Panc1 (cell line): ENCODE data around the gene PTGDR2. TPM values are rescaled to one million over a fixed set of nuclear protein-coding genes. Genes with fewer than 3 reads are reported as not detected.

Experiments
- ATAC-seq: fragments of 200-7000 bp; cut with Tn5 transposase; 2 replicates; pipeline ENCODE4 v1.9.1; 2020; ENCODE audit warnings: mild to moderate bottlenecking, moderate library complexity
- BruUV-seq: library from RNA; stranded (reverse); fragments of 400-500 nt; replicated peaks from 2 replicates; lab custom pipeline; 2021; lab: Mats Ljungman, UMichigan
- CTCF ChIA-PET: fragments of 300-600 bp; sonication (Branson Sonifier 250); formaldehyde crosslinking; loops from one replicate; lab custom pipeline; 2022; ENCODE audit warnings: antibody characterized with exemption; lab: Charles Lee
- POLR2A ChIA-PET: fragments of 300-600 bp; sonication (Branson Sonifier 250); formaldehyde crosslinking; loops from one replicate; lab custom pipeline; 2022; ENCODE audit warnings: antibody characterized with exemption; lab: Charles Lee
- DNase-seq: peaks from one replicate; pipeline ENCODE4 v3.0.0-alpha.2; 2010; ENCODE audit warnings: low read depth, low spot score
- H3K27ac ChIP-seq: 2 replicates; pipeline ENCODE4 v1.5.1; 2011; ENCODE audit warnings: mild to moderate bottlenecking, low read length, inconsistent platforms
- H3K27me3 ChIP-seq: fragments of 200-500 bp; sonication (Bioruptor generic); 2 replicates; pipeline ENCODE4 v1.6.0; 2014; ENCODE audit warnings: low read length, inconsistent platforms; ENCODE audit not compliant: control insufficient read depth, insufficient read depth
- H3K36me3 ChIP-seq: fragments of 200-500 bp; sonication (Bioruptor generic); 2 replicates; pipeline ENCODE4 v1.5.1; 2014; ENCODE audit warnings: inconsistent platforms, mild to moderate bottlenecking, low read length, moderate library complexity; ENCODE audit not compliant: control insufficient read depth, insufficient read depth
- H3K4me1 ChIP-seq: 2 replicates; pipeline ENCODE4 v1.5.1; 2011; ENCODE audit warnings: inconsistent platforms, mild to moderate bottlenecking, low read length, moderate library complexity; ENCODE audit not compliant: control insufficient read depth, insufficient read depth
- H3K4me3 ChIP-seq, 2 experiments: 2 replicates each; pipeline ENCODE4 v1.5.1; 2011 to 2012; ENCODE audit warnings: low read depth in 2 of 2, low read length in 2 of 2, mild to moderate bottlenecking in 2 of 2, inconsistent platforms in 1 of 2, moderate library complexity in 1 of 2
- H3K9me3 ChIP-seq: fragments of 200-500 bp; sonication (Bioruptor generic); 2 replicates; pipeline ENCODE4 v1.5.1; 2014; ENCODE audit warnings: low read depth, mild to moderate bottlenecking, inconsistent platforms, low read length, moderate library complexity; ENCODE audit not compliant: control insufficient read depth, insufficient read depth
- CTCF ChIP-seq: fragments of 450-650 bp; IDR thresholded peaks from 2 replicates; pipeline ENCODE4 v1.5.1; 2017; ENCODE audit warnings: mild to moderate bottlenecking
- POLR2AphosphoS5 ChIP-seq: IDR thresholded peaks from 2 replicates; pipeline ENCODE4 v1.6.1; 2012; ENCODE audit warnings: mild to moderate bottlenecking, low read depth, low read length, moderate library complexity
- REST ChIP-seq, 2 experiments: IDR thresholded peaks; 2 replicates each; pipeline ENCODE4 v1.6.1; 2011 to 2012; ENCODE audit warnings: low read depth in 2 of 2, control low read depth in 1 of 2, low read length in 1 of 2, mild to moderate bottlenecking in 1 of 2, moderate library complexity in 1 of 2; ENCODE audit not compliant: insufficient read depth in 1 of 2
- SIN3A ChIP-seq: IDR thresholded peaks from 2 replicates; pipeline ENCODE4 v1.6.1; 2012; ENCODE audit warnings: low read depth, mild to moderate bottlenecking, low read length, moderate library complexity, borderline replicate concordance; ENCODE audit not compliant: insufficient read depth
- TCF7L2 ChIP-seq: IDR thresholded peaks from 2 replicates; pipeline ENCODE4 v1.6.1; 2011; ENCODE audit warnings: mild to moderate bottlenecking, low read depth, low read length, inconsistent platforms
- in situ Hi-C: cut with HindIII; loops from 2 replicates; pipeline ENCODE4 v1.10.0; 2016; ENCODE audit warnings: low sequenced_read_pairs, low pct_unique_long_range_greater_than_20kb
- intact Hi-C: fragments of 100-400 bp; cut with micrococcal nuclease; formaldehyde crosslinking; loops from one replicate; pipeline ENCODE4 v1.10.0; 2022; ENCODE audit not compliant: unreplicated experiment
- total RNA-seq: library from RNA; stranded (reverse); gene quantifications from one replicate; pipeline ENCODE4 v1.2.1, GENCODE V29; 2021; ENCODE audit not compliant: unreplicated experiment

The PTGDR2 gene
- total RNA-seq, 1 experiment from 2014 or later, result not detected

GRCh38 chr11:60870276-60870675, 14.5 kb upstream of the PTGDR2 start:
- Histone ChIP-seq H3K36me3 (no peaks in the 10 kb centered on the region), H3K27me3 (no peaks in the 10 kb centered on the region), H3K27ac (no peak overlapping the region), H3K9me3 (no peaks in the 10 kb centered on the region), H3K4me3 (no peak overlapping the region), H3K4me1 (no peaks in the 10 kb centered on the region)
- no peak for TF ChIP-seq CTCF
- no peak for TF ChIP-seq SIN3A
- no peak for TF ChIP-seq POLR2AphosphoS5
- TF ChIP-seq REST (IDR thresholded peaks at IDR 0.05; ENCODE audit: insufficient read depth in 1 of 2, low read depth in 2 of 2, low read length in 1 of 2), result no peak
- no peak for TF ChIP-seq TCF7L2
- in situ Hi-C loops, result no loop called here
- intact Hi-C loops, result no loop called here
- POLR2A ChIA-PET, result no interaction called here
- CTCF ChIA-PET, result no interaction called here
- ATAC-seq, result no peak
- DNase-seq, result no peak
- no TSS peak for BruUV-seq

- no peak for DNase-seq
- Histone ChIP-seq H3K4me3 (no peak overlapping the region), H3K4me1 (no peaks in the 10 kb centered on the region), H3K27ac (no peak overlapping the region), H3K27me3 (no peaks in the 10 kb centered on the region), H3K36me3 (no peaks in the 10 kb centered on the region), H3K9me3 (no peaks in the 10 kb centered on the region)
- ChIA-PET CTCF (no interaction called here), POLR2A (no interaction called here)
- ATAC-seq, result no peak
- no TSS peak for BruUV-seq
- in situ Hi-C loops, result no loop called here
- intact Hi-C loops, result no loop called here
- TF ChIP-seq TCF7L2, result no peak
- TF ChIP-seq SIN3A, result no peak
- no peak for TF ChIP-seq CTCF
- no peak for TF ChIP-seq POLR2AphosphoS5
- no peak for TF ChIP-seq REST (IDR thresholded peaks at IDR 0.05; ENCODE audit: insufficient read depth in 1 of 2, low read depth in 2 of 2, low read length in 1 of 2)
Measured at GRCh38 chr11:60869451-60869825, 13.7 kb upstream of the PTGDR2 start.
